HL-60/S4 treated with retinoic acid at 250 ng/mL for 4 days and 3 days (cell line): ENCODE data around the gene PPFIBP1.

Source experiments
- in situ Hi-C: fragments of 300-500 bp; cut with MboI; formaldehyde crosslinking; loops from 2 replicates; pipeline ENCODE4 v1.7.0; 2022; ENCODE audit warnings: low sequenced_read_pairs

Gene PPFIBP1

DNA sequence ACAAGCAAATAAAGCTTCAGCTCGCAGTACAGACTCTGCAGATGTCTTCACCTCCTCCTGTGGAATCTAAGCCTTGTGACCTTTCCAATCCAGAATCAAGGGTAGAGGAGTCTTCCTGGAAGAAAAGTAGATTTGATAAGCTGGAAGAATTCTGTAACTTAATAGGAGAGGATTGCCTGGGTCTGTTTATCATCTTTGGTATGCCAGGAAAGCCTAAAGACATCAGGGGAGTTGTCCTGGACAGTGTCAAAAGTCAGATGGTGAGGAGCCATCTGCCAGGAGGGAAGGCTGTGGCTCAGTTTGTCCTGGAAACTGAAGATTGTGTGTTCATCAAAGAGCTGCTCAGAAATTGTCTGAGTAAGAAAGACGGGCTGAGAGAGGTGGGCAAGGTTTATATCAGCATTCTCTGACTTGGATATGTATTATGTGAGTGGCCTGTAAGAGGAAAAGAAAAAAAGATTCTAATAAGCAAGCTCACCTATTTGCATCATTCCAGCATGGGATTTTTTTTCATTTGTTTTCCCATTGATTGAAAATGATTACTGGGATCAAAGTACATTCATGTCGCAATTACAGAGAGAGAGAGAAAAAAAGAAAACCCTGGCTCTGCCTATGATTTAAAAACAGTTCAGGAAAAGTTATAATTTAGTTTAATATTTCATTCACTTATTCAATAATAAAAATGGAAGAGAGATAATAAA is 173.0 kb downstream of the PPFIBP1 start:
- in situ Hi-C loops, result no loop called here

DNA sequence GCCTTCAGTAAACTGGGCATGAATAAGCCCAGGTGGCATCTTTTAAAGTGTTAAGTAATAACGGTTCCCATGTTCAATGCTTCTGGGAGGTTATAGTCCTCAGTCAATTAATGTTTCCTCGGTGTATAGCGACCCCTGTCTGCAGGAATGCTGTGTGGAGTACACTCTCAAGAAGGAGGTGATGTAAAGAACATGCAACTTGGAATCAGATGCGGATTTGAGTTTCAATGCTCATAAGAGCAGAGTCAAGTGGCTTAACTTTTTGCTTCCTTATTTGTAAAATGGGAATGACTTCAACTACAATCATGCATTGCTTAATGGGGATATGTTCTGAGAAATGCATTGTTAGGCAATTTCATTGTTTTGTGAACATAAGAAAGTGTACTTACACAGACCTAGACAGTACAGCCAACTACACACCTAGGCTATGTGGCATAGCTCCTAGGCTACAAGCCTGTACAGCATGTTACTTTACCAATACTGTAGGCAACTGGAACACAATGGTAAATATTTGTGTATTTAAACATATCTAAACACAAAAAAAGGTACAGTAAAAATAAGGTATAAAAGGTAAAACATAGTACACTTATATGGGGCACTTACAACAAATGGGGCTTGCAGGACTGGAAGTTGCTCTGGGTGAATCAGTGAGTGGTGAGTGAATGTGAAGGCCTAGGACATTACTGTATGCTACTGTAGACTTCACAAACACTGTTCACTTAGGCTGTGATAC is 179.9 kb downstream of the PPFIBP1 start:
- in situ Hi-C loops, result no loop called here

DNA sequence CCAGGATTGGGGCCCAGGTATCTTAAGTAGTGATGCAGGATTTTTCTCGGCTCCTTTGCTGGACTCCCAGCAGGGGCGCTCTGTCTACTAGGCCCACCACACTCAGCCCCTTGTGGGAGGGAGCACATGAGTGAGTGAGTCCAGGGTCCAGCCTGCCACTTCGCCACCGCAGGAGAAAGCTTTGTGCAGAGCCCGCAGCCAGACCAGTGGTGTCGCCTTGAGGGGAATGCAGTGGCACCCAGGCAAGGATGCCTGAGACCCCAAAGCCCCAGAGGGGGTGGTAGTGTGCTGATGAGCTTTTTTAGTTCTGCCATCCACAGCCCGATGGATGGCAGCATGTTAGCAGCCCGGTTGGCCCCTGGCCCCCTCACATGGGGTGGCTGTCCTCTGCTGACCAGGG is 181.3 kb downstream of the PPFIBP1 start:
- in situ Hi-C loops, result no loop called here

DNA sequence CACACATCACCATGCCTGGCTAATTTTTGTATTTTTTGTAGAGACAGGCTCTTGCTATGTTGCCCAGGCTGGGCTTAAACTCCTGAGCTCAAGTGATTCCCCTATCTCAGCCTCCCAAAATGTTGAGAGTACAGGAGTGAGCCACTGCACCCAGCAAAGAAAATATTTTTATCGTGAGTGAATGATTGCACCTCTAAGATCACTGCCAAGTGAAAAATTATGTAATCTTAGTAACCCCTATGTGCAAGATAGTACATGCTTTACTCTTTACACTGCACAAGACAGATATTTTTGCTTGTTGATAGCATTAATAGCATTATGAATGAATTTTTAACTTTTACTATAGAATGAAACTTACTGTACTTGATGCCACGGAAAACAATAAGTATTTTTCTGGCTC is 183.2 kb downstream of the PPFIBP1 start:
- in situ Hi-C loops, result no loop called here

DNA sequence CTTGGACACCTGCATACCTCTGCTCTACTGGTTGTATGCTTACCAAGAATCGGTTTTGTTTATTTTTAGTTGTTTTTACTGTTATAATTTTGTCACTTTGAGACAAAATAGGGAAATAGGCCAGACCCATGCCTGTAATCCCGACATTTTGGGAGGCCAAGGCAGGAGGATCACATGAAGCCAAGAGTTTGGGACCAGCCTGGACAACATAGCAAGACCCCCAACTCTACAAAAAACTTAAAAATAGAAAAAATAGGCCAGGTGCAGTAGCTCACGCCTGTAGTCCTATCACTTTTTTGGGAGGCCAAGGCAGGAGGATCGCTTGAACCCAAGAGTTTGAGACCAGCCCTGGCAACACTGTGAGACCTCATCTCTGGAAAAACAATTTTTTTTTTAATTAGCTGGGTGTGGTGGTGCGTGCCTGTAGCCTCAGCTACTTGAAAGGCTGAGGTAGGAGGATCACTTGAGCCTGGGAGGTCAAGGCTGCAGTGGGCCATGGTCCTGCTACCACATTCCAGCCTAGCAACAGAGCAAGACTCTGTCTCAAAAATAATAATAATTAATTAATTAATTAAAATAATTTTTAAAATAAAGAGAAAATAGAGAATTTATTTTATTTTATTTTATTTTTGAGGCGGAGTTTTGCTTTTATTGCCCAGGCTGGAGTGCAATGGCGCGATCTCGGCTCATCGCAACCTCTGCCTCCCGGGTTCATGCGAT is 185.4 kb downstream of the PPFIBP1 start:
- in situ Hi-C loops, result no loop called here

DNA sequence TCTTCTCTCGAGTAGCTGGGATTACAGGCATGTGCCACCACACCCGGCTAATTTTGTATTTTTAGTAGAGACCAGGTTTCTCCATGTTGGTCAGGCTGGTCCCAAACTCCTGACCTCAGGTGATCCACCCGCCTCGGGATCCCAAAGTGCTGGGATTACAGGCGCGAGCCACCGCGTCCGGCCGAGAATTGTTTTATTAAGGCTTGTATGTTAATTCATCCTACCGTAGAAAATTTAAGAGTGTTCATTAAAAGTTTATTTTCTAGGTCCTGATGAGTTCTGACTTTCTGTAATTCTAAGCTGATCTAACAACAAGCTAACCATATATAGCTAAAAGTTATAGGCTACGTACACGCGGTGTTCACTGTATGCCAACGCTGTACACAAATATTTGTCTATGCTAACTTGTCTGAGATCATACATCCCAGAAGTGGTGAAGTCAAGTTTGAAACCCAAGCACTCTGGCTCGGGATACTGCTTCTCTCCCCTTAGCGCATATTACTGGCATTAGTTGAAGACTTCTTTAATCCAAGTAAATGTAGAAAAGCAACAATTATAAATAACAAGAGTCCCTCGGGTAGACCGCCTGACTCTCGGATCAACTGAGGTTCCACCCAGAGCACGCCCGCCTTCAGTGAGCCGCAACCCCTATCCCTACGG is 186.1 kb downstream of the PPFIBP1 start:
- in situ Hi-C loops, result no loop called here

DNA sequence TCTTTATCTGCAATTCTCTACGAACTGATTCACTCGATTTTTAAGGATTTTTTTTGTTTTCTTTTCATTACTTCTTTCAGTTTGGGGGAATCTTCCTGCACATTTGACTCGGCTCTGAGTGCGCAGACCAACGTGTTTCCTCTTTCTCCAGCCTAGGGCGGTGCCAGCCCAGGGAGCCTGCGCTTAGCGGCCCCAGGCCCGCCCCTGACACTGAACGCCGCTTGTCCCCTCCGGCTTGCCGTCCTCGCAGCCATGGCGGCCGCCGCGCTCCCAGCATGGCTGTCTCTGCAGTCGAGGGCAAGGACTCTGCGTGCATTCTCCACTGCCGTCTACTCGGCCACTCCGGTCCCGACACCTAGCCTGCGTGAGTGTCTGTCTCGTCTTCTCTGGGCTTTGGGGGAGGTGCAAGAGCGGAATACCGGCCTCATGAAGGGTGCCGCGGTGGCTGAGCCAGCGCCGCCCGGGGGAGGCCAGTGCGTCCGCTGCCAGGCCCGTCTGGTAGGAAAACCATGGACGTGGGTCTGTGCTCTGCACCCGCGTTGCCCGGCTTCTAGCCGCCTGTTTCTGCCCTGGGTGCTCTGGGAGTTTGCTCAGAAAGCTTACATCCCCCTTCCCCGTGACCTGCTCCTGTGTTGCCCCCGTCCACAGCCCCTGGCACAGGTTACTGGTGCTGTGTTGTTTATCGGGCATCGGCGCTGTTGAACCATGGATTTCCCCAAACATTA is 186.7 kb downstream of the PPFIBP1 start, which contains the start of gene MRPS35:
MRPS35 (plus strand) TSS at position 241 of the 725 bp plus-strand sequence; CDS start at position 253, 12 bp downstream.
- in situ Hi-C loops, result no loop called here

DNA sequence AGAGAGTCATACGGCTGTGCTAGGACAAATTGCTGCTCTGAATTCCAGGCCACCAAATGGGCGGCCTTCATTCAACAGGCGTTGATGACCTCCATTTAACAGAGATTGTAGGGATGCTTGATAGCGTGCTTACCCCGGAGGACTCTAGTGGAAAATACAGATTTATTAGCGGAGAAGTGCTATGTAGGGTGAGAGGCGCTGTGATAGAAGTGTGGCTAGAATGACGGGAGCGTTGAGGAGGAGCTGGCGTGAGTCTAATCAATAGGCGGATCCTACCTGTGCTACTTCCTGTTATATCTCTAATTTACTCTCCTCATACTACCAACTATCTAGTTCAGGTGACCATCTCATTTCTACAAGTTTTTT is 187.3 kb downstream of the PPFIBP1 start:
- in situ Hi-C loops, result no loop called here

DNA sequence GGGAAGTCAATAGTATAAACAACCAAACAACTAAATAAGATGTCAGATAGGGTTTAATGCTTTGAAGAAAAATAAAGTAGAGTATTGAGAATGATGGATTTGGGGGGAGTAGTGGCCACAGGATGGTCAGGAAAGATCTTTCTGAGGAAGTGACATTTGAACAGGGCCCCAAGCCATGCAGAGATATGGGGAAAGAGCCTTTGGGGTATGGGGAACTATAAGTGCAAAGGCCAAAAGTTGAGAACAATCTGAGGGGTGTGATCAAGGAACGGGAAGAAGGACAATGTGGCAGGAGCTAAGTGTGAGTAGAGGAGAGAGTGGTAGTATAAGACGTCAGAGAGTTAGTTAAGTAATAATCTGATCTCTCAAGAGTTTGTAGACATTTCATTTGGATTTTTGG is 188.0 kb downstream of the PPFIBP1 start:
- in situ Hi-C loops, result no loop called here

DNA sequence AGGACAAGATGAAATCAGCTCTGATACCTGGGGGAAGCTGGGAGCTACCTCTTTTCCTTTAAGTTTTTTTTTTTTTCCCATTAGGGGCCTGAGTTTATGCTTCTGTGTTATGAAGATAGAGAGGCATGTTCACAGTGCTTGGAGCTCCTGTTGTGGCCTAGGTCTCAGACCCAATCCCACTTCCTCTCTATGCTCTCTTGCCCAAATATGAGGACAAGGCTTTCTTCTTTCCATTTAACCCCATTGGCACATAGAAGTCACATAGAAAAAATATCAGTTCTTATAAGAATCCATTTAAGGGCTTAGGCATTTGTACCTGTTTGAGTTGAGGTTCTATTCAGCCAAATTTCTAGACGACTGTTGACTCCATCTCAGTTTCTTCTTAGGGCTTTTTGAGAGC is 199.2 kb downstream of the PPFIBP1 start:
- in situ Hi-C loops, result no loop called here

DNA sequence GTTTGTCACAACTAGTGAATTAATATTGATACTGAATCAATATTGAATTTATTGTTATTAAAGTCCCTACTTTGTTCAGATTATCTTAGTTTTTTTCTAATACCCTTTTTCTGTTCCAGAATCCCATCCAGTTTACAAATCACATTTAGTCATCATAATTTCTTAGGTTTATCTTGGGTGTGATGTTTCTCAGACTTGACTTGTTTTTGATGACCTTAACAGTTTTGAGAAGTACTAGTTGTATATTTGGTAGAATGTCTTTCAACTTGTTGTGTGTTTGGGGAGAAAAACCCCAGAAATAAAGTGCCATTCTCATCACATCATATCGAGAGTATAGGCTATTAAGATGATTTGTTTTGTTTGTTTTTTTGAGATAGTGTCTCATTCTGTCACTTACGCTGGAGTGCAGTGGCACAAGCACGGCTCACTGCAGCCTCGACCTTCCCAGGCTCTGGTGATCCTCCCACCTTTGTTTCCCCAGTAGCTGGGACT is 206.1 kb downstream of the PPFIBP1 start:
- in situ Hi-C loops, result loop anchor here (25.0 kb wide), 1 partner anchor 207 kb away; no protein-coding TSS in a partner anchor

DNA sequence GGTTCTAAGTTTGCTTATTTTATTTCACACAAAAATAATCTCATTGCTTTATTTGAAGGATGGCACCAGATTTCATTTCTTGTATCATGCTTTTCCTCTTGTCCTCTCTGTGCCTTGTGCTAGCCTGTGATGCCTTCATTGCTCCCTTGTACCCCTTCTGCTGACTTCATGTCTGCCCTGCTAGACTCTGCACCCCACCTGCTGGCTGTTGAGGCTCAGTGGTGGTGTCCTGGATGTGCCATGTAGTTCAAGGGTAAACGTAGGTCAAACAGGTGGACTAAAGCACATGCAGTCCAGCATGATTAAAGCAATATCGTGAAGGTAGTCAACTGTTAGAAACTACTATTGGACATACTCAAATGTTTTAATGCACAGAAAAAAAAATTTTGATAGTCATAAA is 208.3 kb downstream of the PPFIBP1 start:
- in situ Hi-C loops, result loop anchor here (25.0 kb wide), 1 partner anchor 205 kb away; no protein-coding TSS in a partner anchor

DNA sequence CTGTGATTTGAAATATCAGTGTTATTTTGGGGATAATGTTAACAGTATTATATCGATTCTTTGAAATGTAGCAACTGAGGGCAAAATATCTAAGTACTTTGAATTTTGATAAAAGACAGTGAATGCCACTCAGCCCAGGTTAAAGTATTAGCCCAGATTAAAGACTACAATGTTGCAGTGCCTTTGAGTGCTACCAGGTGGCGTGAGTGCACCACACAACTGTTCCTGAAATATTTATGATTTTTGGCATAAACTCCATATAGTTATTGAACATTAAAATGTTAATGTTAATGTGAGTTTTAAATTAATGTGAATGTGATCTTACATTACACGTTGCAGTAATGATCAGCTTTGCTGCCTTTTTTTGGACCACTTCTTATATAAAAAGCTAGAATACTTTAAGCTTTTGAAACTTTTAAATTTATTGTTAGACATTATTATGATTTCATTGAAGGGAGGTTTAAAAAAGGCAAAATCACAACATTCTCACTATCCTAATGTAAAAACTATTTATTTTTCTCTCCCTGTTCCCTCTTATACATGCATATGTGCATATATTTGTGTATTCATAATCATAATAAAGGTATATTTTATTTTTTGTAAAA is 209.1 kb downstream of the PPFIBP1 start:
- in situ Hi-C loops, result loop anchor here (25.0 kb wide), 1 partner anchor 204 kb away; no protein-coding TSS in a partner anchor

DNA sequence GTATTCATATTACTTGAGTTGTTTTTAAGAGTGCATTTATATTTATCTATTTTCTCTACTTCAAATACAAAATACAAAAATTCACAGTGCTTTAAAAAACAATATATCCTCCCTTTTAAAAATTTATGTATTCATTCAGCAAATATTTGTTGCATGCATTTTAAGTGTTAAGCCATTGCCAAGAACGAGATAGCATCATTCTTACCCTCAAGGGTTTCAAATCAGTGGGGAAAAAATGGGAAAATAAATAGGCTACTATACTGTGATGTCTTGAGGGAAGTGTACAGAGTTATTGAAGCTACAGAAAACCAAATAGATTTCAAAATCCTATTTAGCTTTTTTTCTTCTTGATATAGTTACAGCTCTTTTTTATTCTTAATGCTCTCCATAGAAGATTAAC is 209.8 kb downstream of the PPFIBP1 start:
- in situ Hi-C loops, result loop anchor here (25.0 kb wide), 1 partner anchor 204 kb away; no protein-coding TSS in a partner anchor

DNA sequence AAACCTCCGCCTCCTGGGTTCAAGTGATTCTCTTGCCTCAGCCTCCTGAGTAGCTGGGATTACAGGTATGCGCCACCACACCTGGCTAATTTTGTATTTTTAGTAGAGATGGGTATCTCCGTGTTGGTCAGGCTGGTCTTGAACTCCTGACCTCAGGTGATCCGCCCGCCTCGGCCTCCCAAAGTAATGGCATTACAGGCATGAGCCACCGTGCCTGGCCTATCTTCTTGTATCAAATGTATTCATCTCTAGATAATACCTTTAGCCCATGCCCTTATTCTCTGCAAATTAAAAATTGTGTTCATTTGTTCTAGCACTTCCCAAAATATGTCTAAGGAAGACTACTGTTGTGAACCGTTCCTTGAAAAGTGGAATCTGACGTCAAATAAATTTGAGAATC is 210.3 kb downstream of the PPFIBP1 start:
- in situ Hi-C loops, result loop anchor here (25.0 kb wide), 1 partner anchor 203 kb away; no protein-coding TSS in a partner anchor

DNA sequence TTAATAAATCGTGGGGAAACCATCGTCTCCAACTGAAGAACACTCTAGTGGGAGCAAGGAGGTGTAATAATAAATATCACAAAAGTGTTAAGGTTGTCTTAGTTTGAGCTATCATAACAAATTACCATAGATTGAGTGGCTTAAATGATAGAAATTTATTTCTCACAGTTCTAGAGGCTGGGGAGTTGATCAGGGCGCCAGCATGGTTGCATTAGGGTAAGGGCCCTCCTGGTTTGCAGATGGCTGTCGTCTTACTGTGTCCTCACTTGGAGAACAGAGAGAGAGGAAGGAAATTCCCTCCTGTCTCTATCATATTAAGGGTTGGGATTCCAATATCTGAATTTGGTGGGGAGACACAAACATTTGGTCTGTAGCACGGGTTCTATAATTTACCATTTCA is 219.6 kb downstream of the PPFIBP1 start:
- in situ Hi-C loops, result loop anchor here (25.0 kb wide), 1 partner anchor 194 kb away; no protein-coding TSS in a partner anchor
